AG04449 (cell line): ENCODE measurements around the gene CBX3.
"Not testable (repeated sequence)": the region's sequence is repeated elsewhere in the genome, so short reads cannot be mapped to it uniquely, and the experiment has no call there.

Experiments
- CTCF ChIA-PET: fragments of 350-600 bp; formaldehyde crosslinking; extraction: SDS; loops from one replicate; lab custom pipeline; 2021; ENCODE audit warnings: antibody characterized with exemption; lab: Yijun Ruan, JAX
- POLR2A ChIA-PET: fragments of 400-600, 350-600 bp; formaldehyde crosslinking; extraction: SDS; loops from one replicate; lab custom pipeline; 2020; ENCODE audit warnings: antibody characterized with exemption, inconsistent platforms; lab: Yijun Ruan, JAX
- DNase-seq: peaks from one replicate; pipeline ENCODE4 v3.0.0-alpha.2; 2010; ENCODE audit warnings: low read depth, low spot score
- H3K4me3 ChIP-seq: 2 replicates; pipeline ENCODE4 v1.5.1; 2011; ENCODE audit warnings: low read depth, mild to moderate bottlenecking, control low read depth, low read length
- TF ChIP-seq, protein P1 (sequence below): IDR thresholded peaks from one replicate; pipeline ENCODE4 v1.5.1; 2011; ENCODE audit warnings: mild to moderate bottlenecking, moderate library complexity, low read length, control low read depth, inconsistent platforms; ENCODE audit not compliant: insufficient read depth; ENCODE audit errors: missing control alignments

CBX3 gene

DNA sequence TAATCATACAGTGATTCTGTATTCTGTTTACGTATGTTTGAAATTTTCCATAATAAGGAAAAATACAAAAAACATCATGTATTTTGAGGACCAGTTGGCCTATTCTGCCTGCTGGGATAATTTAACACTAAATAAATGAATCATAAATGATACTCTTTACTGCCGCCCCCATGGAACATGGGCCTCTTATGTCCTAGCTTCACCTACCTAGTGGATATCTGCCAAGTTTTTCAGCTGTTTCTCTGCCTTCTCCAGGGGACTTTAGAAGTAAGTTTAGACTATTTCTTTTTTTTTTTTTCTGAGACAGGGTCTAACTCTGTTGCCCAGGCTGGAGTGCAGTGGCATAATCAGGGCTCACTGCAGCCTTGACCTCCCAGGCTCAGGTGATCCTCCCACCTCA lies 39.1 kb upstream of the CBX3 start:
- no peak overlapping the region for H3K4me3 ChIP-seq
- POLR2A ChIA-PET, result interaction anchor here (0.6 kb wide), 1 partner anchor 37 kb away, joined by 4 read pairs; no protein-coding TSS in a partner anchor
- CTCF ChIA-PET, result interaction anchor here (3.1 kb wide), 1 partner anchor 35 kb away, joined by 19 read pairs; no protein-coding TSS in a partner anchor
- TF ChIP-seq, protein P1, sequence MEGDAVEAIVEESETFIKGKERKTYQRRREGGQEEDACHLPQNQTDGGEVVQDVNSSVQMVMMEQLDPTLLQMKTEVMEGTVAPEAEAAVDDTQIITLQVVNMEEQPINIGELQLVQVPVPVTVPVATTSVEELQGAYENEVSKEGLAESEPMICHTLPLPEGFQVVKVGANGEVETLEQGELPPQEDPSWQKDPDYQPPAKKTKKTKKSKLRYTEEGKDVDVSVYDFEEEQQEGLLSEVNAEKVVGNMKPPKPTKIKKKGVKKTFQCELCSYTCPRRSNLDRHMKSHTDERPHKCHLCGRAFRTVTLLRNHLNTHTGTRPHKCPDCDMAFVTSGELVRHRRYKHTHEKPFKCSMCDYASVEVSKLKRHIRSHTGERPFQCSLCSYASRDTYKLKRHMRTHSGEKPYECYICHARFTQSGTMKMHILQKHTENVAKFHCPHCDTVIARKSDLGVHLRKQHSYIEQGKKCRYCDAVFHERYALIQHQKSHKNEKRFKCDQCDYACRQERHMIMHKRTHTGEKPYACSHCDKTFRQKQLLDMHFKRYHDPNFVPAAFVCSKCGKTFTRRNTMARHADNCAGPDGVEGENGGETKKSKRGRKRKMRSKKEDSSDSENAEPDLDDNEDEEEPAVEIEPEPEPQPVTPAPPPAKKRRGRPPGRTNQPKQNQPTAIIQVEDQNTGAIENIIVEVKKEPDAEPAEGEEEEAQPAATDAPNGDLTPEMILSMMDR, result no peak
- no peak for DNase-seq

DNA sequence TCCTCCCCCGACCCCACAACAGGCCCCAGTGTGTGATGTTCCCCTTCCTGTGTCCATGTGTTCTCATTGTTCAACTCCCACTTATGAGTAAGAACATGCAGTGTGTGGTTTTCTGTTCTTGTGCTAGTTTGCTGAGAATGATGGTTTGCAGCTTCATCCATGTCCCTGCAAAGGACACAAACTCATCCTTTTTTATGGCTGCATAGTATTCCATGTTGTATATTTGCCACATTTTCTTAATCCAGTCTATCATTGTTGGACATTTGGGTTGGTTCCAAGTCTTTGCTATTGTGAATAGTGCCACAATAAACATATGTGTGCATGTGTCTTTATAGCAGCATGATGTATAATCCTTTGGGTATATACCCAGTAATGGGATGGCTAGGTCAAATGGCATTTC lies 37.7 kb upstream of the CBX3 start:
- DNase-seq, H3K4me3 ChIP-seq, CTCF ChIA-PET, POLR2A ChIA-PET: not testable (repeated sequence)

DNA sequence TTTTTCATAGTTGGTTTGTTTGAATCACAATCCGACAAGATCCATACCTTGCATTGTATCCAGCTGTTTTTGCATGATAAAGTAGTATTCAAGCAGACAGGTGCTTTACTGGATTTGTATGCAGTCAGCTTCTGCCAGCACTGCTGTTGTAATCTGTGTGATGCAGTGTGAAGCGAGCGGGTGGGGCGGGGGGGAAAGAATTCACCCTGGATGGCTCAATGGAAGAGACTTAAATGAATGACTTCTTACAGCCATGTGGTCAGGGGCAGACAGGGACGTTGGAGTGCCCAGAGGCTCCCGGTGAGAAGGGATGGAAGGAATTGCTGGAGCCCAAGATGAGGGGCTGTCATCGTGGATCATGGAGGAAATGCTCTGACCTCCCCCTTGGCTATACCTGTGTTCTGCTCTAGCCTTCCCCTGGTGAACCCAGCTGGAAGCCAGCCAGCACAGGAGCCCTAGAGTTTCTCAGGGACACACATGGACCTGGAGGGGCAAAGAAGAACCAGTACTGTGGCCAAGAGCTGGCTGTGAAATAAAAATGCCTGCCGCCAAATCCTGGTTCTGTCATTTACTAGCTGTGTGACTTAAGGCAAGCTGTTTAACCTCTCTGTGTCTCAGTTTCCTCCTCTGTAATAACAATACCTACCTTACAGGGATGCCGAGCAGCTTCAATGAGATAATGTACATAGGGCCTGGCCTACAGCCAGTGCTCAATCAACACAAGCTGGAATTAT lies 35.4 kb upstream of the CBX3 start:
- no peak overlapping the region for H3K4me3 ChIP-seq
- no peak for DNase-seq
- ChIA-PET POLR2A (interaction anchor here (0.6 kb wide), 1 partner anchor 35 kb away, joined by 4 read pairs; no protein-coding TSS in a partner anchor), CTCF (interaction anchor here (2.2 kb wide), 1 partner anchor 9 kb away, joined by 9 read pairs; no protein-coding TSS in a partner anchor)
- TF ChIP-seq, protein P1, result no peak

DNA sequence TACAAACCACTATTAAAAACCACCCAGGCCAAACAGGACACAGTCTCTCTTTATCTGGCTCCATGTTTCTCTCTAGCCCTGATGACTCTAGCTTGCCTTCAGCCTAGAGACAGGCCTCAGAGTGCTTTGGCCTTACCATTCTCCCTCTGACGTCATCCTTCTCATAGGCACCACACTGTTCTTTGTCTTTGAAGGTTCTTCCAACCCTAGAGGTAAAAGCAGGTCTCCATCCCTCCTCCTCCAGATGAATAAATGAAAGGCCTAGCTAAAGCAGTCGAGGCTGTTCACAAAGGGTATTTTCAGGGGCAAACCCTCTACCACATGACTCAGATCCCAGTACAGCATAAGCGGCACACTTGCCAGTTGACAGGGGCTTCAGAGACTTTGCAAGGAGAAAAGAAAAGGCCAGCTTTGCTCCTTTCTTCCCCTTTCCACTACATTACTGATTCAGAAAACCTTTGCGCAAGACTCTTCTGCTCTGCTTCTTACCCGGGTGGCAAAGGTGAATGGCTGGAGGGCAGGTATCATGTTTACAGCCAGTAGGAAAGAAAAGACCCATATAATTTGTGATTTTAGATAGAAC lies 34.8 kb upstream of the CBX3 start:
- H3K4me3 ChIP-seq, result no peak overlapping the region
- DNase-seq, result no peak
- TF ChIP-seq, protein P1, result no peak
- ChIA-PET POLR2A (interaction anchor here (0.6 kb wide), 1 partner anchor 34 kb away, joined by 4 read pairs; no protein-coding TSS in a partner anchor), CTCF (interaction anchor here (2.2 kb wide), 1 partner anchor 10 kb away, joined by 9 read pairs; no protein-coding TSS in a partner anchor)

DNA sequence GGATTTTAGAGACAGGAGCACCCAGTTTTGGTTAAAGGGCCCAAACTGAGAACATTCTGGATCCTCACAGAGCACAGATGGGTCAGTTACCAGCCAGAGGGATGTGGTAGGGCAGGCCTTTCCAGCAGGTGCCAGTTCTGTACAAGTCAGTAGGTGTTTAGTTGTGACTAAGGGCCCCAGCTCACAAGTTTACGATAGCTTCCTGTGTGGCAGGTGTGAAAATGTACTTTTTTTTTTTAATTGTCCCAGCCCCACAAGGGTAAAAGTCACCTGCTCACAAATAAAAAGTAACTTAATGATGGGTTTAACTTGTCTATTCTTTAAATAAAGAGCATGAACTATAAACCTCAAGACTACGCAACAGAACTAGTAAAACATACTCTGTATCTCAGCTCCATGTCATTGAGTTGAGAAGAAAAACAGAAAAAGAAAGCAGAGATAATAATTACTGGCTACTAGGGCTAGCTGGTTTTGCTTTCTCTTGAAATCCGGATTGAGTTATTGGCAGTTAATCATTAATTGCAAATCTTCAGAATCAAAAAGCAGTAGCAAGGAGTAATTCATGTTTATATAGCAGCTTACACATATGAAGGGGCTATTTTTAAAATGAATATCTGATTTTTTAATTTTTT lies 34.1 kb upstream of the CBX3 start:
- ChIA-PET POLR2A (no interaction called here), CTCF (interaction anchor here (1.0 to 2.2 kb wide), 2 partner anchors 11 to 77 kb away, joined by 4 to 9 read pairs; no protein-coding TSS in a partner anchor)
- H3K4me3 ChIP-seq, result no peak overlapping the region
- no peak for DNase-seq
- TF ChIP-seq, protein P1, result no peak

DNA sequence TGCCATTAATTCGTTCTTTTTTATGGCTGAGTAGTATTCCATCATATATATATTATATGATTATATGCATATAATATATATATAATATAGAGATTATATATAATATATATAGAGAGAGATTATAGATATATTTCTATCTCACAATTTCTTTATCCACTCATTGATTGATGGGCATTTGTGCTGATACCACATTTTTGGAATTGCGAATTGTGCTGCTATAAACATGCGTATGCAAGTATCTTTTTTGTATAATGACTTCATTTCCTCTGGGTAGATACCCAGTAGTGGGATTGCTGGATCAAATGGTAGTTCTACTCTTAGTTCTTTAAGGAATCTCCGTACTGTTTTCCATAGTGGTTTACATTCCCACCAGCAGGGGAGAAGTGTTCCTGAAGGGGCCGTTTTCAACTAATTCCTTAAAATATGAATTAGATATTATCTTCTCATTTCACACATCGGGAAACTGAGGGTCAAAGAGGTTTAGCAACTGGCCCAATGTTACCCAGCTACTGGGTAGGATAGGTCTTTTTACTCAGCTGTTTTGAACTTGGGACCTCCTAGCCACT lies 33.0 kb upstream of the CBX3 start:
- DNase-seq, result no peak
- ChIA-PET CTCF (no interaction called here), POLR2A (no interaction called here)
- TF ChIP-seq, protein P1, result no peak
- no peak overlapping the region for H3K4me3 ChIP-seq
